ENCODE data around the gene TP53I3. TPM values are rescaled to one million over a fixed set of nuclear protein-coding genes. Genes with fewer than 3 reads are reported as not detected.

The TP53I3 gene
- total RNA-seq, 1 experiment from 2014 or later = 20.1 TPM

DNA sequence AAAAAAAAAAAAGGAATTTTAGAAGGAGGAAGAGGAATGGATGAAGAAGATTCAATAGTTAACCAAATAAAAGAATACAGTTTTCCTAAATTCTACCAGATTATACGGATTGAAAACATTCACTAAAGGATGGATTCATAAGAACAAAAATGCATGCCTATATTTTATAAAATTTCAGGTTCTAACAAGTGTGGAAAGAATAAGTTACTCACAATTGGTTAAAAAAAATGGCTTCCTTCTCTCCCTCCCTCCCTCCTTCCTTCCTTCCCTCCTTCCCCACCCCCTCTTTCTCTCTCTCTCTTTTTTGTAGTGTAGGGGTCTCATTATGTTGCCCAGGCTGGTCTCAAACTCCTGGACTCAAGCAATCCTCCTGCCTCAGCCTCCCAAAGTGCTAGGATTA, 1.6 kb upstream of the TP53I3 start:
- CTCF ChIA-PET = no interaction called here
- intact Hi-C loops (cut with micrococcal nuclease) = no loop called here
- no TSS peak for BruUV-seq (replicated peaks)
- no peaks in the 10 kb centered on the region for H3K9me3 ChIP-seq (ENCODE audit: control insufficient read depth in 1 of 2, insufficient read depth in 1 of 2, low read depth in 1 of 2, low read length in 2 of 2)
- no peaks in the 10 kb centered on the region for H4K20me1 ChIP-seq (ENCODE audit: insufficient read depth)
- DNase-seq (ENCODE audit: low read depth, low spot score) (no peak), ATAC-seq (no peak)
- H3K27me3 ChIP-seq (ENCODE audit: insufficient read depth, low read length) = no peaks in the 10 kb centered on the region
- no peak overlapping the region for H3K27ac ChIP-seq (ENCODE audit: low read depth, low read length)
- H3K79me2 ChIP-seq (ENCODE audit: insufficient read depth, low read length) = no peaks in the 10 kb centered on the region
- H2AFZ ChIP-seq (ENCODE audit: low read depth, low read length, poor library complexity, severe bottlenecking) = no peak overlapping the region
- no peak overlapping the region for H3K4me2 ChIP-seq (ENCODE audit: low read length)
- H3K4me3 ChIP-seq (replicated peaks in 1 of 2; ENCODE audit: low read depth in 1 of 2, low read length in 2 of 2) = no peak overlapping the region
- TF ChIP-seq, protein P1, sequence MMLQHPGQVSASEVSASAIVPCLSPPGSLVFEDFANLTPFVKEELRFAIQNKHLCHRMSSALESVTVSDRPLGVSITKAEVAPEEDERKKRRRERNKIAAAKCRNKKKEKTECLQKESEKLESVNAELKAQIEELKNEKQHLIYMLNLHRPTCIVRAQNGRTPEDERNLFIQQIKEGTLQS (IDR thresholded peaks at IDR 0.05) = no peak
- TF ChIP-seq, protein P2, sequence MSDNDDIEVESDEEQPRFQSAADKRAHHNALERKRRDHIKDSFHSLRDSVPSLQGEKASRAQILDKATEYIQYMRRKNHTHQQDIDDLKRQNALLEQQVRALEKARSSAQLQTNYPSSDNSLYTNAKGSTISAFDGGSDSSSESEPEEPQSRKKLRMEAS (IDR thresholded peaks at IDR 0.05) = no peak
- TF ChIP-seq SRF (IDR thresholded peaks at IDR 0.05; ENCODE audit: low read depth) = no peak
- no peak for TF ChIP-seq CEBPB (IDR thresholded peaks at IDR 0.05; ENCODE audit: low read depth)
- TF ChIP-seq ZBTB33 (IDR thresholded peaks at IDR 0.05; ENCODE audit: extremely low read depth, insufficient replicate concordance, low read length) = no peak
- TF ChIP-seq ZFX (IDR thresholded peaks at IDR 0.05) = no peak
- TF ChIP-seq YY1 (IDR thresholded peaks at IDR 0.05; ENCODE audit: extremely low read depth, insufficient replicate concordance, low read depth, low read length) = no peak
- no peak for TF ChIP-seq EZH2 (IDR thresholded peaks at IDR 0.05)
- TF ChIP-seq, protein P3, sequence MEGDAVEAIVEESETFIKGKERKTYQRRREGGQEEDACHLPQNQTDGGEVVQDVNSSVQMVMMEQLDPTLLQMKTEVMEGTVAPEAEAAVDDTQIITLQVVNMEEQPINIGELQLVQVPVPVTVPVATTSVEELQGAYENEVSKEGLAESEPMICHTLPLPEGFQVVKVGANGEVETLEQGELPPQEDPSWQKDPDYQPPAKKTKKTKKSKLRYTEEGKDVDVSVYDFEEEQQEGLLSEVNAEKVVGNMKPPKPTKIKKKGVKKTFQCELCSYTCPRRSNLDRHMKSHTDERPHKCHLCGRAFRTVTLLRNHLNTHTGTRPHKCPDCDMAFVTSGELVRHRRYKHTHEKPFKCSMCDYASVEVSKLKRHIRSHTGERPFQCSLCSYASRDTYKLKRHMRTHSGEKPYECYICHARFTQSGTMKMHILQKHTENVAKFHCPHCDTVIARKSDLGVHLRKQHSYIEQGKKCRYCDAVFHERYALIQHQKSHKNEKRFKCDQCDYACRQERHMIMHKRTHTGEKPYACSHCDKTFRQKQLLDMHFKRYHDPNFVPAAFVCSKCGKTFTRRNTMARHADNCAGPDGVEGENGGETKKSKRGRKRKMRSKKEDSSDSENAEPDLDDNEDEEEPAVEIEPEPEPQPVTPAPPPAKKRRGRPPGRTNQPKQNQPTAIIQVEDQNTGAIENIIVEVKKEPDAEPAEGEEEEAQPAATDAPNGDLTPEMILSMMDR (IDR thresholded peaks at IDR 0.05 in 2 of 3, conservative IDR thresholded peaks at IDR 0.05 in 1 of 3; ENCODE audit: borderline replicate concordance in 1 of 3, insufficient read depth in 1 of 3, low read depth in 2 of 3, low read length in 2 of 3) = no peak
- no peak for TF ChIP-seq ELF1 (IDR thresholded peaks at IDR 0.05; ENCODE audit: borderline replicate concordance, low read depth)
- TF ChIP-seq SIN3A (IDR thresholded peaks at IDR 0.05; ENCODE audit: low read depth) = no peak
- no peak for TF ChIP-seq ZNF274 (IDR thresholded peaks at IDR 0.05; ENCODE audit: low read depth, low read length)
- TF ChIP-seq EGR1 (IDR thresholded peaks at IDR 0.05; ENCODE audit: low read depth) = no peak
- TF ChIP-seq CBX3 (IDR thresholded peaks at IDR 0.05; ENCODE audit: low read depth) = no peak
- no peak for TF ChIP-seq EZH2phosphoT487 (IDR thresholded peaks at IDR 0.05; ENCODE audit: borderline replicate concordance)
- TF ChIP-seq, protein P4, sequence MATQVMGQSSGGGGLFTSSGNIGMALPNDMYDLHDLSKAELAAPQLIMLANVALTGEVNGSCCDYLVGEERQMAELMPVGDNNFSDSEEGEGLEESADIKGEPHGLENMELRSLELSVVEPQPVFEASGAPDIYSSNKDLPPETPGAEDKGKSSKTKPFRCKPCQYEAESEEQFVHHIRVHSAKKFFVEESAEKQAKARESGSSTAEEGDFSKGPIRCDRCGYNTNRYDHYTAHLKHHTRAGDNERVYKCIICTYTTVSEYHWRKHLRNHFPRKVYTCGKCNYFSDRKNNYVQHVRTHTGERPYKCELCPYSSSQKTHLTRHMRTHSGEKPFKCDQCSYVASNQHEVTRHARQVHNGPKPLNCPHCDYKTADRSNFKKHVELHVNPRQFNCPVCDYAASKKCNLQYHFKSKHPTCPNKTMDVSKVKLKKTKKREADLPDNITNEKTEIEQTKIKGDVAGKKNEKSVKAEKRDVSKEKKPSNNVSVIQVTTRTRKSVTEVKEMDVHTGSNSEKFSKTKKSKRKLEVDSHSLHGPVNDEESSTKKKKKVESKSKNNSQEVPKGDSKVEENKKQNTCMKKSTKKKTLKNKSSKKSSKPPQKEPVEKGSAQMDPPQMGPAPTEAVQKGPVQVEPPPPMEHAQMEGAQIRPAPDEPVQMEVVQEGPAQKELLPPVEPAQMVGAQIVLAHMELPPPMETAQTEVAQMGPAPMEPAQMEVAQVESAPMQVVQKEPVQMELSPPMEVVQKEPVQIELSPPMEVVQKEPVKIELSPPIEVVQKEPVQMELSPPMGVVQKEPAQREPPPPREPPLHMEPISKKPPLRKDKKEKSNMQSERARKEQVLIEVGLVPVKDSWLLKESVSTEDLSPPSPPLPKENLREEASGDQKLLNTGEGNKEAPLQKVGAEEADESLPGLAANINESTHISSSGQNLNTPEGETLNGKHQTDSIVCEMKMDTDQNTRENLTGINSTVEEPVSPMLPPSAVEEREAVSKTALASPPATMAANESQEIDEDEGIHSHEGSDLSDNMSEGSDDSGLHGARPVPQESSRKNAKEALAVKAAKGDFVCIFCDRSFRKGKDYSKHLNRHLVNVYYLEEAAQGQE (IDR thresholded peaks at IDR 0.05; ENCODE audit: low read depth) = no peak
- TF ChIP-seq POLR2A (IDR thresholded peaks at IDR 0.05; ENCODE audit: borderline replicate concordance, extremely low read depth, insufficient read depth, insufficient read length) = no peak
- TF ChIP-seq POLR2AphosphoS5 (IDR thresholded peaks at IDR 0.05; ENCODE audit: low read depth, low read length) = no peak
- H3K9me2 ChIP-seq (ENCODE audit: insufficient read depth) = no peaks in the 10 kb centered on the region
- POLR2A ChIA-PET = no interaction called here
- H3K9ac ChIP-seq (ENCODE audit: low read length) = no peak overlapping the region
- no peaks in the 10 kb centered on the region; a peak in 1 of 4 replicates for H3K36me3 ChIP-seq (ENCODE audit: control insufficient read depth in 1 of 2, insufficient read depth in 2 of 2, low read length in 2 of 2)
- peaks cover 11 to 20% of the 10 kb centered on the region in 2 experiments for H3K4me1 ChIP-seq (ENCODE audit: control insufficient read depth in 1 of 2, insufficient read depth in 2 of 2, low read length in 2 of 2)
- RAD21 ChIA-PET (ENCODE audit: low non-redundant PET in 1 of 2, low total read pairs in 2 of 2, uncharacterized antibody in 2 of 2, unreplicated experiment in 2 of 2) = interaction anchor here in 1 of 2 experiments (0.7 kb wide), 1 partner anchor 19 kb away, joined by 8 read pairs; no protein-coding TSS in a partner anchor
